Measurements from ENCODE around the gene RALGAPA2. TPM values are rescaled to one million over a fixed set of nuclear protein-coding genes. Genes with fewer than 3 reads are reported as not detected.

RALGAPA2 gene
- total RNA-seq, 1 donor from 2014 or later: 30.3 TPM

DNA sequence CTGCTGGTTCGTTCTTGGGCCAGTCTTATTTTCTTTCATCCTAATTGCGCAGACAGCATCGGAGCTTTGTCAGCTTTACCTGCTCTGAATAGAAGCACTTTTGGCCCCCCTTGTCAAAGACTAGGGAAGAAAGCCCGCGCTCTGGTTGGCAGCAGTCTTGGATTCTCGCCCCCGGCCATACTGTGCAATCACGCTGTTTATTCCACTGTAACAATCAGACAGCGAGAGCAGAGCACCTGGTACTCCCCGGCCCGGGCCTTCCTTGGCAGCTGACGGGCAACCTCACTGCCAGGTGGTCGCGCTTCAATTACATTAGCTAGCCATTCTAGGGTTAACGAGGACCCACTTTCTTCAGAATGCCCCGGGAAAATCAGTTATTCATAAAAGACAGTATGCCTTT, 272.0 kb downstream of the RALGAPA2 start:
- H3K27ac Mint-ChIP-seq (ENCODE audit: unreplicated experiment): no peak overlapping the region
- peaks cover 5% of the 10 kb centered on the region for H3K36me3 Mint-ChIP-seq (ENCODE audit: low read depth, unreplicated experiment)
- H3K9me3 Mint-ChIP-seq (ENCODE audit: unreplicated experiment): no peaks in the 10 kb centered on the region
- H3K4me3 Mint-ChIP-seq (ENCODE audit: unreplicated experiment): no peak overlapping the region
- H3K27me3 Mint-ChIP-seq (ENCODE audit: unreplicated experiment): peaks cover 1% of the 10 kb centered on the region
- DNase-seq (ENCODE audit: low spot score): no peak
- no peaks in the 10 kb centered on the region for H3K4me1 Mint-ChIP-seq (ENCODE audit: unreplicated experiment)
- TF ChIP-seq, protein P1, sequence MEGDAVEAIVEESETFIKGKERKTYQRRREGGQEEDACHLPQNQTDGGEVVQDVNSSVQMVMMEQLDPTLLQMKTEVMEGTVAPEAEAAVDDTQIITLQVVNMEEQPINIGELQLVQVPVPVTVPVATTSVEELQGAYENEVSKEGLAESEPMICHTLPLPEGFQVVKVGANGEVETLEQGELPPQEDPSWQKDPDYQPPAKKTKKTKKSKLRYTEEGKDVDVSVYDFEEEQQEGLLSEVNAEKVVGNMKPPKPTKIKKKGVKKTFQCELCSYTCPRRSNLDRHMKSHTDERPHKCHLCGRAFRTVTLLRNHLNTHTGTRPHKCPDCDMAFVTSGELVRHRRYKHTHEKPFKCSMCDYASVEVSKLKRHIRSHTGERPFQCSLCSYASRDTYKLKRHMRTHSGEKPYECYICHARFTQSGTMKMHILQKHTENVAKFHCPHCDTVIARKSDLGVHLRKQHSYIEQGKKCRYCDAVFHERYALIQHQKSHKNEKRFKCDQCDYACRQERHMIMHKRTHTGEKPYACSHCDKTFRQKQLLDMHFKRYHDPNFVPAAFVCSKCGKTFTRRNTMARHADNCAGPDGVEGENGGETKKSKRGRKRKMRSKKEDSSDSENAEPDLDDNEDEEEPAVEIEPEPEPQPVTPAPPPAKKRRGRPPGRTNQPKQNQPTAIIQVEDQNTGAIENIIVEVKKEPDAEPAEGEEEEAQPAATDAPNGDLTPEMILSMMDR (IDR thresholded peaks at IDR 0.05; ENCODE audit: unreplicated experiment): no peak

DNA sequence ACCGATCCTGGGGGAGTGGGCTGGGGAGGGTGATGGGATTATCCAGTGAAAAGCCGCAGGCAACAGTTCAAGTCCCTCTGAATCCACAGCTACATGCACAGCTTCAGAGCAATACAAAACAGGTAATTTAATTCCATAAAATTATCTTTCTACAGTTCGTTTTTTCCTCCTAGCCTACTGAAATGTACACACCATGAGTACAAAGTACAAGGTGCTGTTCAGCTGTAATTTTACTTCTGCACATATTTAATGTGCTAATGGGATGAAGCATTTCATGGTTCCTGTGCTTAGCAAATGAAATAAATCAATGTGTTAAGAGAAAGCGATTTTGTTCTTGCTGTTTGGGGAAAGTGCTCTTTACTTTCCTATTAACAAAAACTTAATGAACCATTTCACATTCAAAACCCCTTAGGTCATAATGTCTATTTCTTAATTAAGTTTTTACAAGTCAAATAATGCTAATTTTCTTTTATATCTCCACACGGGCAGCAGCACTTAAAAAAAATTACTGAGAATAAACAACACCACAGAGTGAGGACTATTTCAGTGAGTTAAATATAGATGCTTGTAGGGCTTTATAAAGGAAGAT, 272.7 kb downstream of the RALGAPA2 start:
- no peak for DNase-seq (ENCODE audit: low spot score)
- TF ChIP-seq, protein P1 (IDR thresholded peaks at IDR 0.05; ENCODE audit: unreplicated experiment): no peak
- Mint-ChIP-seq H3K4me3 (ENCODE audit: unreplicated experiment) (no peak overlapping the region), H3K27me3 (ENCODE audit: unreplicated experiment) (peaks cover 1% of the 10 kb centered on the region), H3K4me1 (ENCODE audit: unreplicated experiment) (no peaks in the 10 kb centered on the region), H3K36me3 (ENCODE audit: low read depth, unreplicated experiment) (peaks cover 5% of the 10 kb centered on the region), H3K9me3 (ENCODE audit: unreplicated experiment) (no peaks in the 10 kb centered on the region), H3K27ac (ENCODE audit: unreplicated experiment) (no peak overlapping the region)

DNA sequence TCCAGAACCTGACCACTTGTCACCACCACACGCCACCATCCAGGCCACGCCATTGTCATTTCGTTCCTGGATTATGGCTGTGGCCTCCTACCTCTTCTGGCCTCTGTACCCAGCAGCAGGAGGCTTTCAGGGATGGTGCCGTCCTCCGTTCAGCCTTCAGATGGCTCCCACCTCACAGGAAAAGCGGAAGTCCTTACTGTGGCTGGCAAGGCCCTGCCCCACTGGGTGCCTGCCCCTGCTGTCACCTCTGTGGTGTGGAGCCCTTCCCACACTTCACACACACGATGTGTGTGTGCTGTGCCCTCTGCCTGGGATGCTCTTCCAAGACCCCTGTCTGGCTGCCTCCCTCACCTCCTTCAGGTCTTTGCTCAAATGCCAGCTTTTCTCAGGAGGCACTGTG, 275.1 kb downstream of the RALGAPA2 start:
- Mint-ChIP-seq H3K27me3 (ENCODE audit: unreplicated experiment) (peaks cover 6% of the 10 kb centered on the region), H3K4me1 (ENCODE audit: unreplicated experiment) (no peaks in the 10 kb centered on the region), H3K27ac (ENCODE audit: unreplicated experiment) (no peak overlapping the region), H3K9me3 (ENCODE audit: unreplicated experiment) (no peaks in the 10 kb centered on the region), H3K4me3 (ENCODE audit: unreplicated experiment) (peak overlapping the region; percentile 38), H3K36me3 (ENCODE audit: low read depth, unreplicated experiment) (peaks cover 5% of the 10 kb centered on the region)
- DNase-seq (ENCODE audit: low spot score): no peak
- TF ChIP-seq, protein P1 (IDR thresholded peaks at IDR 0.05; ENCODE audit: unreplicated experiment): no peak

DNA sequence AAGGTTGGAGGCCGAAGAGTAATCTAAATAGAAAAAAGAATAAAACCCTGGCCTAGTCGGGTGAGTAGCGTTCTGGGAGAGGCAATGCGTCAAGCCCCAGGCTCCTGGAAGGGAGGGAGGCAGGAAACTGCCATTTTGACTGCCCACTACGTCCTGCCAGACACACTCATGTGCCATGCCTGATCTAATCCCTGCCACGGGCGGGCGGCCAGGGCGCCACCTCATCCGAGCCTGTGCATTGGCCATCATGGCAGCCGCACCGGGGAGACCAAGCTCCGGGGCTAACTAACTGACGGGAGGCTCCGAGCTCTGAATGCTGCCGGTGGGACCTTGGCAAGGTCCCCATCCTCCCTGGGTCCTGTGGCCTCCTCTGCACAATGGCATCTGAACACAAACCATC, 275.8 kb downstream of the RALGAPA2 start:
- TF ChIP-seq, protein P1 (IDR thresholded peaks at IDR 0.05; ENCODE audit: unreplicated experiment): no peak
- no peak for DNase-seq (ENCODE audit: low spot score)
- no peak overlapping the region for H3K27ac Mint-ChIP-seq (ENCODE audit: unreplicated experiment)
- H3K9me3 Mint-ChIP-seq (ENCODE audit: unreplicated experiment): no peaks in the 10 kb centered on the region
- no peak overlapping the region for H3K4me3 Mint-ChIP-seq (ENCODE audit: unreplicated experiment)
- H3K27me3 Mint-ChIP-seq (ENCODE audit: unreplicated experiment): peaks cover 6% of the 10 kb centered on the region
- H3K36me3 Mint-ChIP-seq (ENCODE audit: low read depth, unreplicated experiment): peaks cover 5% of the 10 kb centered on the region
- no peaks in the 10 kb centered on the region for H3K4me1 Mint-ChIP-seq (ENCODE audit: unreplicated experiment)

DNA sequence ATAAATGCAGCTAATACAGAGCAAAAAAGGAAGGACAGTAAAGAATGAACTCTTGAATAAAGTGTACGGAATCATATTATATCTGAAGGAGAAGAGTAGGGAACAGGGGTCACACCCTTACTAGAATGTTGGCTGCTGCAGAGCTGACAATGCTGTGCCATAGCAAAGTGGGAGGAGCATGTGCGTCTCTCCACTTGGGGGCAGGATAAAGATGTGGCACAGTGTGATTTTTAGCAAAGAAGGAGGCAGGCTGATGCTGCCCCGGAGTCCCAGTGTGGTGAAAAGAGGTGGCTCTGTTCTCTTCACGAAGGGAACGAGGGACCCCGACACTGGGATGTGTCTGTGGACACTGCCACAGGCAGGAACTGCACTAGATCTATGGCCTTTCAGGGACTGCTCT, 277.0 kb downstream of the RALGAPA2 start:
- TF ChIP-seq, protein P1 (IDR thresholded peaks at IDR 0.05; ENCODE audit: unreplicated experiment): no peak
- Mint-ChIP-seq H3K4me3 (ENCODE audit: unreplicated experiment) (no peak overlapping the region), H3K27me3 (ENCODE audit: unreplicated experiment) (peaks cover 6% of the 10 kb centered on the region), H3K36me3 (ENCODE audit: low read depth, unreplicated experiment) (peaks cover 5% of the 10 kb centered on the region), H3K4me1 (ENCODE audit: unreplicated experiment) (no peaks in the 10 kb centered on the region), H3K27ac (ENCODE audit: unreplicated experiment) (no peak overlapping the region), H3K9me3 (ENCODE audit: unreplicated experiment) (no peaks in the 10 kb centered on the region)
- DNase-seq (ENCODE audit: low spot score): no peak
